ENCODE results near the gene ALDH18A1. TPM values are rescaled to one million over a fixed set of nuclear protein-coding genes. Genes with fewer than 3 reads are reported as not detected.

Gene ALDH18A1
- total RNA-seq, 3 donors from 2014 or later (not counting 1 experiment from before 2014, with no cell fraction given): 20.7 to 33.4 (median 25.2) TPM

GRCh38 chr10:95571390-95571789 lies 85.1 kb downstream of the ALDH18A1 start:
- WGBS (ENCODE audit: insufficient coverage): 97% methylated on average over 4 of the region's 4 CpGs
- intact Hi-C loops (cut with micrococcal nuclease): no loop called here
- Mint-ChIP-seq H3K27me3 (ENCODE audit: low read depth in 2 of 2) (peaks cover 7 to 21% of the 10 kb centered on the region in 2 donors), H3K4me3 (no peak overlapping the region), H3K4me1 (no peaks in the 10 kb centered on the region), H3K27ac (no peak overlapping the region), H3K36me3 (no peaks in the 10 kb centered on the region), H3K9me3 (no peaks in the 10 kb centered on the region)
- Histone ChIP-seq H3K36me3 (ENCODE audit: control insufficient read depth, insufficient read depth, low read length) (no peaks in the 10 kb centered on the region), H3K4me1 (ENCODE audit: control insufficient read depth, insufficient read depth, low read length) (no peaks in the 10 kb centered on the region), H3K27me3 (ENCODE audit: control insufficient read depth, insufficient read depth, low read length) (no peaks in the 10 kb centered on the region), H3K4me3 (ENCODE audit: low read length) (no peak overlapping the region), H3K27ac (ENCODE audit: low read length) (no peak overlapping the region), H3K9me3 (ENCODE audit: control insufficient read depth, insufficient read depth, low read length) (no peaks in the 10 kb centered on the region)
- no peak for ATAC-seq
- DNase-seq: no peak
- TF ChIP-seq CTCF (IDR thresholded peaks at IDR 0.05): no peak

- Mint-ChIP-seq H3K4me1 (no peaks in the 10 kb centered on the region), H3K9me3 (no peaks in the 10 kb centered on the region), H3K27me3 (ENCODE audit: low read depth in 2 of 2) (peaks cover 15 to 21% of the 10 kb centered on the region in 2 donors), H3K36me3 (no peaks in the 10 kb centered on the region), H3K27ac (no peak overlapping the region), H3K4me3 (no peak overlapping the region)
- no peak for DNase-seq
- Histone ChIP-seq H3K27ac (ENCODE audit: low read length) (no peak overlapping the region), H3K9me3 (ENCODE audit: control insufficient read depth, insufficient read depth, low read length) (no peaks in the 10 kb centered on the region), H3K36me3 (ENCODE audit: control insufficient read depth, insufficient read depth, low read length) (no peaks in the 10 kb centered on the region), H3K27me3 (ENCODE audit: control insufficient read depth, insufficient read depth, low read length) (no peaks in the 10 kb centered on the region), H3K4me1 (ENCODE audit: control insufficient read depth, insufficient read depth, low read length) (no peaks in the 10 kb centered on the region), H3K4me3 (ENCODE audit: low read length) (no peak overlapping the region)
- no peak for TF ChIP-seq CTCF (IDR thresholded peaks at IDR 0.05)
- intact Hi-C loops (cut with micrococcal nuclease): no loop called here
- no peak for ATAC-seq
Measured at GRCh38 chr10:95569368-95569767, 87.1 kb downstream of the ALDH18A1 start.

- intact Hi-C loops (cut with micrococcal nuclease): no loop called here
- WGBS (ENCODE audit: insufficient coverage): 72% methylated on average over 4 of the region's 5 CpGs
- no peak for ATAC-seq
Measured at GRCh38 chr10:95567903-95568630, 88.4 kb downstream of the ALDH18A1 start.

More at GRCh38 chr10:95567903-95568630, 88.4 kb downstream of the ALDH18A1 start:
- H3K4me3 ChIP-seq (ENCODE audit: low read length): no peak overlapping the region
- no peaks in the 10 kb centered on the region for H3K27me3 ChIP-seq (ENCODE audit: control insufficient read depth, insufficient read depth, low read length)
- Mint-ChIP-seq H3K4me3 (no peak overlapping the region), H3K27me3 (ENCODE audit: low read depth in 2 of 2) (peaks cover 8 to 10% of the 10 kb centered on the region in 2 donors), H3K36me3 (no peaks in the 10 kb centered on the region), H3K4me1 (no peaks in the 10 kb centered on the region), H3K27ac (no peak overlapping the region), H3K9me3 (no peaks in the 10 kb centered on the region)
- H3K36me3 ChIP-seq (ENCODE audit: control insufficient read depth, insufficient read depth, low read length): no peaks in the 10 kb centered on the region
- no peaks in the 10 kb centered on the region for H3K9me3 ChIP-seq (ENCODE audit: control insufficient read depth, insufficient read depth, low read length)
- no peak overlapping the region for H3K27ac ChIP-seq (ENCODE audit: low read length)
- H3K4me1 ChIP-seq (ENCODE audit: control insufficient read depth, insufficient read depth, low read length): no peaks in the 10 kb centered on the region
- TF ChIP-seq CTCF (IDR thresholded peaks at IDR 0.05): no peak
- DNase-seq: no peak
